Sciatic nerve (tissue), 2 donors: ENCODE results near the gene CPZ. TPM values are rescaled to one million over a fixed set of nuclear protein-coding genes. Genes with fewer than 3 reads are reported as not detected.

ENCODE experiments used
- ATAC-seq: fragments of 200-7000 bp; cut with Tn5 transposase; one replicate; pipeline ENCODE4 v1.9.1; 2020; ENCODE audit warnings: mild to moderate bottlenecking, moderate library complexity
- DNase-seq: peaks from one replicate; pipeline ENCODE4 v3.0.0-alpha.2; 2020; ENCODE audit warnings: low spot score
- intact Hi-C: fragments of 100-400 bp; cut with DNase I; formaldehyde crosslinking; loops from one replicate; pipeline ENCODE4 v1.14.2; 2022
- total RNA-seq: library from RNA; stranded (reverse); fragmentation: NEBNext Ultra II Directional; extraction: Animal tissue kit (Norgen Biotek cat#: 25700); gene quantifications from one replicate; pipeline ENCODE4 v1.2.1, GENCODE V29; 2021
- donor health status: DM: no; HTN: no; CAD: no.
- donor health status: DM: no; HTN: no; CAD: no.

Gene CPZ
- total RNA-seq, 1 donor from 2014 or later, result 7.0 TPM

GRCh38 chr4:8656185-8656517 lies 63.6 kb downstream of the CPZ start:
- intact Hi-C loops, result no loop called here
- ATAC-seq (no peak), DNase-seq (no peak)

- intact Hi-C loops, result no loop called here
- ATAC-seq (no peak), DNase-seq (no peak)
These were observed 64.3 kb downstream of the CPZ start for GRCh38 chr4:8656711-8657380.

GRCh38 chr4:8657381-8658088 lies 65.0 kb downstream of the CPZ start:
- DNase-seq (no peak), ATAC-seq (no peak)
- intact Hi-C loops, result no loop called here

- intact Hi-C loops, result no loop called here
- no peak for DNase-seq
- no peak for ATAC-seq
These were observed 70.2 kb downstream of the CPZ start for GRCh38 chr4:8662776-8663175.

- no peak for ATAC-seq
- intact Hi-C loops, result no loop called here
- DNase-seq, result no peak
These were observed 71.7 kb downstream of the CPZ start for GRCh38 chr4:8664031-8664805.

GRCh38 chr4:8664976-8665375 lies 72.4 kb downstream of the CPZ start:
- DNase-seq (no peak), ATAC-seq (no peak)
- intact Hi-C loops, result no loop called here

- DNase-seq (no peak), ATAC-seq (no peak)
- intact Hi-C loops, result no loop called here
These were observed 73.1 kb downstream of the CPZ start for GRCh38 chr4:8665406-8666360.

GRCh38 chr4:8666581-8666980 lies 74.0 kb downstream of the CPZ start:
- DNase-seq (no peak), ATAC-seq (no peak)
- intact Hi-C loops, result no loop called here

Other genes with a start within 250 kb of the CPZ start
- 27.8 TPM for gene ACOX3, start 152.0 kb upstream of the CPZ start, total RNA-seq
- gene TRMT44, start 152.0 kb upstream of the CPZ start, total RNA-seq, result 28.1 TPM
- 0.58 TPM for gene GPR78, start 12.4 kb upstream of the CPZ start, total RNA-seq